ENCODE data around the gene GPR75. TPM values are rescaled to one million over a fixed set of nuclear protein-coding genes. Genes with fewer than 3 reads are reported as not detected.

GPR75 gene
- total RNA-seq, 1 experiment from 2014 or later, result 5.3 TPM

DNA sequence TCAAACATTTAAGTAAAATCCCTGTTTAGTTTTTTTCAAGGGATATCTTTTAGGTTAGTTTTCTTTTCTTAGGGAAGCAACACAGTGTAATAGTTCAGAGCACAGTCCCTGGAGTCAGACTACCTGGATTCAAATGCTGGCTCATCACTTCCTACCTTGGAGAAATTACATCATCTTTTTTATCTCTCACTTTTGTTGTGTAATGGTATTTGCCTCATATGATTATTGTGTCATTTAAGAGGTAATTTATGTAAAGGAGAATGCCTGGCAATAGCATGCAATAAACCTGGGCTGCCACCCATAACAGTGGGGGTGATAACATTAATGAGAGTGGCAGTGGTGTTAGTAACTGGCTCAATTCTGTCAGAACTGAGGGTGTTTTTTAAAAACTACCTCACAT is 46.6 kb downstream of the GPR75 start:
- Histone ChIP-seq H2BK15ac (ENCODE audit: low read depth, low read length) (no peak overlapping the region), H4K8ac (replicated peaks; ENCODE audit: insufficient read length, low read depth, low read length) (no peak overlapping the region), H3K23ac (ENCODE audit: insufficient read length, low read depth, low read length) (no peak overlapping the region), H3K4ac (ENCODE audit: low read depth, low read length) (no peak overlapping the region), H3T11ph (ENCODE audit: low read length) (no peak overlapping the region), H3K9me3 (ENCODE audit: control insufficient read depth, low read depth, low read length) (no peaks in the 10 kb centered on the region), H2BK12ac (ENCODE audit: insufficient read length, low read depth, low read length) (no peak overlapping the region), H2BK120ac (ENCODE audit: low read depth, low read length, poor library complexity, severe bottlenecking) (no peak overlapping the region), H3K14ac (ENCODE audit: insufficient read depth, low read length) (no peak overlapping the region), H4K91ac (ENCODE audit: insufficient read length, low read depth, low read length) (no peak overlapping the region), H3K4me2 (ENCODE audit: insufficient read depth, insufficient read length, low read length) (no peak overlapping the region), H3K4me1 (ENCODE audit: insufficient read depth, low read length) (no peaks in the 10 kb centered on the region), H3K79me2 (ENCODE audit: insufficient read depth, low read length) (no peaks in the 10 kb centered on the region), H4K20me1 (ENCODE audit: control insufficient read depth, insufficient read depth, insufficient read length) (no peaks in the 10 kb centered on the region), H2AK5ac (ENCODE audit: insufficient read length, low read length) (no peak overlapping the region), H3K23me2 (ENCODE audit: insufficient read length, low read depth, low read length, poor library complexity, severe bottlenecking) (no peaks in the 10 kb centered on the region), H2AFZ (ENCODE audit: low read length) (no peak overlapping the region), H2BK20ac (ENCODE audit: low read depth, low read length, poor library complexity, severe bottlenecking) (no peak overlapping the region), H3K27me3 (ENCODE audit: insufficient read depth, low read length) (no peaks in the 10 kb centered on the region), H3K79me1 (ENCODE audit: insufficient read depth, low read depth, low read length, poor library complexity, severe bottlenecking) (no peaks in the 10 kb centered on the region), H3K18ac (ENCODE audit: insufficient read length, low read depth, low read length) (no peak overlapping the region), H3K56ac (ENCODE audit: insufficient read length, low read depth, low read length) (no peak overlapping the region), H3K27ac (ENCODE audit: insufficient read length, low read depth, low read length) (no peak overlapping the region), H4K5ac (ENCODE audit: insufficient read length, low read depth, low read length) (no peak overlapping the region), H3K9ac (ENCODE audit: extremely low read depth, insufficient read length, low read length) (no peak overlapping the region), H2BK5ac (ENCODE audit: insufficient read length, low read length) (no peak overlapping the region)
- no peaks in the 10 kb centered on the region for H3K4me1 Mint-ChIP-seq
- no peak overlapping the region for H3K4me3 Mint-ChIP-seq
- H3K36me3 Mint-ChIP-seq (ENCODE audit: insufficient read depth in 1 of 3, low read depth in 3 of 3), result peaks cover 10 to 67% (median 61%) of the 10 kb centered on the region in 3 experiments
- no peak overlapping the region for H3K27ac Mint-ChIP-seq
- no peaks in the 10 kb centered on the region for H3K9me3 Mint-ChIP-seq
- TF ChIP-seq, protein P1, sequence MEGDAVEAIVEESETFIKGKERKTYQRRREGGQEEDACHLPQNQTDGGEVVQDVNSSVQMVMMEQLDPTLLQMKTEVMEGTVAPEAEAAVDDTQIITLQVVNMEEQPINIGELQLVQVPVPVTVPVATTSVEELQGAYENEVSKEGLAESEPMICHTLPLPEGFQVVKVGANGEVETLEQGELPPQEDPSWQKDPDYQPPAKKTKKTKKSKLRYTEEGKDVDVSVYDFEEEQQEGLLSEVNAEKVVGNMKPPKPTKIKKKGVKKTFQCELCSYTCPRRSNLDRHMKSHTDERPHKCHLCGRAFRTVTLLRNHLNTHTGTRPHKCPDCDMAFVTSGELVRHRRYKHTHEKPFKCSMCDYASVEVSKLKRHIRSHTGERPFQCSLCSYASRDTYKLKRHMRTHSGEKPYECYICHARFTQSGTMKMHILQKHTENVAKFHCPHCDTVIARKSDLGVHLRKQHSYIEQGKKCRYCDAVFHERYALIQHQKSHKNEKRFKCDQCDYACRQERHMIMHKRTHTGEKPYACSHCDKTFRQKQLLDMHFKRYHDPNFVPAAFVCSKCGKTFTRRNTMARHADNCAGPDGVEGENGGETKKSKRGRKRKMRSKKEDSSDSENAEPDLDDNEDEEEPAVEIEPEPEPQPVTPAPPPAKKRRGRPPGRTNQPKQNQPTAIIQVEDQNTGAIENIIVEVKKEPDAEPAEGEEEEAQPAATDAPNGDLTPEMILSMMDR (conservative IDR thresholded peaks at IDR 0.05), result no peak
- no peak for DNase-seq
- no peaks in the 10 kb centered on the region for H3K27me3 Mint-ChIP-seq (ENCODE audit: low read depth)
